Nephron progenitor cell (in vitro differentiated cells): Measurements from ENCODE around the gene NDUFS1.

Source experiments
- DNase-seq: peaks from one replicate; pipeline ENCODE4 v3.0.0; 2021
- H3K27ac Mint-ChIP-seq: 2 replicates; pipeline ENCODE4 v1.8.0; 2021; ENCODE audit warnings: mild to moderate bottlenecking, moderate library complexity, mixed read lengths
- H3K27me3 Mint-ChIP-seq: 2 replicates; pipeline ENCODE4 v1.8.0; 2021; ENCODE audit warnings: mild to moderate bottlenecking, low read depth, mixed read lengths; ENCODE audit not compliant: poor library complexity
- H3K36me3 Mint-ChIP-seq: 2 replicates; pipeline ENCODE4 v1.8.0; 2021; ENCODE audit warnings: low read depth, mixed read lengths
- H3K4me1 Mint-ChIP-seq: 2 replicates; pipeline ENCODE4 v1.8.0; 2021; ENCODE audit warnings: mixed read lengths
- H3K4me3 Mint-ChIP-seq: 2 replicates; pipeline ENCODE4 v1.8.0; 2021; ENCODE audit warnings: mild to moderate bottlenecking, moderate library complexity, mixed read lengths
- H3K9me3 Mint-ChIP-seq: 2 replicates; pipeline ENCODE4 v1.8.0; 2021; ENCODE audit warnings: mild to moderate bottlenecking, moderate library complexity, mixed read lengths
- TF ChIP-seq, protein P1 (sequence below): fragments of 200-600 bp; sonication (generic); IDR thresholded peaks from 2 replicates; pipeline ENCODE4 v1.5.0; 2021; ENCODE audit warnings: antibody characterized with exemption

NDUFS1 gene

DNA sequence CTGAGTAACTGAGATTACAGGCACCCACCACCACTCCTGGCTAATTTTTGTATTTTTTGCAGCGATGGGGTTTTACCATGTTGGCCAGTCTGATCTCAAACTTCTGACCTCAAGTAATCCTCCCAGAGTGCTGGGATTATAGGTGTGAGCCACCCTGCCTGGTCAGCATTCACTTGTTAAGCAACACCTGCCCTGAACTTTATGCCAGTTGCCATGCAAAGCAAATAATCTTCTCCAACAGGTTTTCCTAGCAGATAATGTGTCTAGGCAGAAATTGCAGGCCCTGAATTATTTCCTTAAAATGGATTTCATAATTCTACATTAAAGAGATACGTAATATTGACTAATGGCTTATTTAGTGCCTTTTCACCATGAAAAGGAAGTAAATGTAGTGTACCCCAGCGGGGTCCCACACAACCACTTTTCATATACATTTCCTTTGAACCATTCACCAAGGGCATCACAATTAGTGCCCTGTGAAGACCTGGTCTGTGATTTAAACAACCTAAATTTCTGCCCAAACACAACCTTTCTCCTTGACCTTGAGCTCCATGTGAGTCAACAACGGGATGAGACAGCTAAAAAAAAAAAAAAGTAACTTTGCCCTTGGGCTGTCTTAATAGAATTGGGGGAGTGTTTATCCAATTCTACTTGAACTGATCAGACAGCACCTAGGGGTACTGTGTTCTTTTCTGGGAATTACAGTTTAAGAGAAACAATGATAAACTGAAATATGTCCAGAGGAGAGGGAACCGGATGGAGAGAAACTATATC is 42.0 kb upstream of the NDUFS1 start:
- DNase-seq: no peak
- H3K9me3 Mint-ChIP-seq: no peaks in the 10 kb centered on the region
- H3K36me3 Mint-ChIP-seq: no peaks in the 10 kb centered on the region
- TF ChIP-seq, protein P1, sequence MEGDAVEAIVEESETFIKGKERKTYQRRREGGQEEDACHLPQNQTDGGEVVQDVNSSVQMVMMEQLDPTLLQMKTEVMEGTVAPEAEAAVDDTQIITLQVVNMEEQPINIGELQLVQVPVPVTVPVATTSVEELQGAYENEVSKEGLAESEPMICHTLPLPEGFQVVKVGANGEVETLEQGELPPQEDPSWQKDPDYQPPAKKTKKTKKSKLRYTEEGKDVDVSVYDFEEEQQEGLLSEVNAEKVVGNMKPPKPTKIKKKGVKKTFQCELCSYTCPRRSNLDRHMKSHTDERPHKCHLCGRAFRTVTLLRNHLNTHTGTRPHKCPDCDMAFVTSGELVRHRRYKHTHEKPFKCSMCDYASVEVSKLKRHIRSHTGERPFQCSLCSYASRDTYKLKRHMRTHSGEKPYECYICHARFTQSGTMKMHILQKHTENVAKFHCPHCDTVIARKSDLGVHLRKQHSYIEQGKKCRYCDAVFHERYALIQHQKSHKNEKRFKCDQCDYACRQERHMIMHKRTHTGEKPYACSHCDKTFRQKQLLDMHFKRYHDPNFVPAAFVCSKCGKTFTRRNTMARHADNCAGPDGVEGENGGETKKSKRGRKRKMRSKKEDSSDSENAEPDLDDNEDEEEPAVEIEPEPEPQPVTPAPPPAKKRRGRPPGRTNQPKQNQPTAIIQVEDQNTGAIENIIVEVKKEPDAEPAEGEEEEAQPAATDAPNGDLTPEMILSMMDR: no peak
- H3K4me3 Mint-ChIP-seq: no peak overlapping the region
- peaks cover 7% of the 10 kb centered on the region for H3K27me3 Mint-ChIP-seq
- H3K4me1 Mint-ChIP-seq: no peaks in the 10 kb centered on the region
- H3K27ac Mint-ChIP-seq: no peak overlapping the region

DNA sequence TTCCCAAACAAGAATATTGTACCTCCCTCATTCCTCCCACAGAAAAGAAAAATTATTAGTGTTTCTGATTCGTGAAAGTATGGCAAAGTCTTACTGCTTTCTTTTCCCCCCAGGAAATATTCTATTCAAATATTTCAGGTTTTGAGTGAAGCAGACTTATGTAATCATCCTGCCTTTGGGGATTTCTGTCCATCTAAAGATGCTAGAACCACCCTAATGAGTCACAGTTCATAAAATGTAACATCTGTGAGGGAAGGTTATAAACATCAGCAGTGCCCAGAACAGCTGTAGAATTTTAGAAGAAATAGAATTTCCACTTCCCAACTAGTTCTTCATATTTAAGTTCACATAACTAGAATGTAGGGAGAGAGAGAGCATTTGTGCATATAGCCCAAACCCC is 39.4 kb upstream of the NDUFS1 start:
- no peak for DNase-seq
- TF ChIP-seq, protein P1: no peak
- Mint-ChIP-seq H3K36me3 (no peaks in the 10 kb centered on the region), H3K4me3 (no peak overlapping the region), H3K27ac (no peak overlapping the region), H3K9me3 (no peaks in the 10 kb centered on the region), H3K27me3 (peaks cover 8% of the 10 kb centered on the region), H3K4me1 (no peaks in the 10 kb centered on the region)

DNA sequence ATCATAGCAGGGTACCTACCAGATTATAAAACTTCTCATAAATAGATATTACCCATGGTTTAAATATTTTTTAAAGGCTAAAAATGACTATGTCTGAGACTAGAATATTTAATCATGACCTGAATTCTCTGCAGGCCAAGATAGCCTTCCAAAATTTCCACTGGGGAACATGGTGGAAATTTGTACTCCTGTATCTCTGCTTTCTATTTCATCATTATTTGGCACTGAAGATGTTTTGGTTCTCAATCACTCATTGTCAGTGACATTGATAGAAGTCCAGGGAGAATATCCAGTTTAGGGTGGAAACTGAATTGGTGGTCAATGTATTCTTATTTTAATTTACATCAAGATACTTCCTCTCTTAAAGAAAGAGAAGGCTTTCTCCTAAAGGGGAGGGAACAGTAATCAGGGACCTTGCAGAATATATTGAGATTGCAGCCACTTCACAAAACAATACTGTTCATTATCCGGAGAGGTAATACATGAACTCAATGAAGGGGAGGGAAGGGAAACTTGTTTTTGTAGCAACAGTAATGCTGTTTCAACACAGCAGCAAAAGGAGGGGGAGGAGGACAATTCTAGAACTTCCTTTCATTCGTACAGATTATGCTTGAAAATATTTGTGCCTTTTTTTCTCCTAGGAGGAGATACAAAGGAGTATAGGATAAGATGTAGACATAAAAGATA is 34.6 kb upstream of the NDUFS1 start:
- no peaks in the 10 kb centered on the region for H3K9me3 Mint-ChIP-seq
- no peak overlapping the region for H3K27ac Mint-ChIP-seq
- H3K27me3 Mint-ChIP-seq: peaks cover 13% of the 10 kb centered on the region
- H3K4me3 Mint-ChIP-seq: no peak overlapping the region
- no peak for DNase-seq
- H3K4me1 Mint-ChIP-seq: no peaks in the 10 kb centered on the region
- TF ChIP-seq, protein P1: no peak
- no peaks in the 10 kb centered on the region for H3K36me3 Mint-ChIP-seq

DNA sequence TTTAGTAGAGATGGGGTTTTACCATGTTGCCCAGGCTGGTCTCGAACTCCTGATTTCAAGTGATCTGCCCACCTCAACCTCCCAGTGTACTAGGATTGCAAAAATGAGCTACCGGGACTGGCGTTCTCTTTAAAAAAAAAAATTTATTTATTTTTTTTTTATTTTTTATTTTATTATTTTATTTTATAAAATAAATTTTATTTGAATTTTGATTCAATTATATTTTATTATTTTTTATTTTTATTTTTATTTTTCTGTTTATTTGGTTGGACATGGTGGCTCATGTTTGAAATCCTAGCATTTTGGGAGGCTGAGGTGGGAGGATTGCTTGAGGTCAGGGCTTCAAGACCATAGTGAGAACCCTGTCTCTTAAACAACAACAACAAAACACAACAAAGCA is 32.9 kb upstream of the NDUFS1 start:
- H3K4me3 Mint-ChIP-seq: no peak overlapping the region
- H3K9me3 Mint-ChIP-seq: no peaks in the 10 kb centered on the region
- H3K36me3 Mint-ChIP-seq: no peaks in the 10 kb centered on the region
- TF ChIP-seq, protein P1: no peak
- DNase-seq: no peak
- peaks cover 13% of the 10 kb centered on the region for H3K27me3 Mint-ChIP-seq
- no peaks in the 10 kb centered on the region for H3K4me1 Mint-ChIP-seq
- no peak overlapping the region for H3K27ac Mint-ChIP-seq

DNA sequence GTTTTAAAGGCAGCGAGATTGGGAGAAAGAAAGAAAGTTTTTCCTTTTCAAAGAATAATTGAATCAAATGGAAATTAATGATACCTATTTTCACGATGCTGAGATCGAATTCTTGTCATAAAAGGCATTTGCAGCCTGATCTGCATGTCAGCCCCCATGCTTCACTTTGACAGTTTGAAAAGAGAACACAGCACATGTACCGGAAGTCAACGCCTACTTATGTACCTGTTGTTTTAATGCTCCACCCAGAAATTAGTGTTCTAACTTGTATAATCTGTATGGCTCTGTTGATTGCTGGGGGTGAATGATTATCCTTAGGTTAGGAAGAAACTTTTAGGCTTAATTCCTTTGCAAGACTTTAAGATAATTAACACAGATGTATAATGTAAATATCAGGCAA is 31.4 kb upstream of the NDUFS1 start:
- H3K4me1 Mint-ChIP-seq: no peaks in the 10 kb centered on the region
- DNase-seq: no peak
- no peak overlapping the region for H3K27ac Mint-ChIP-seq
- H3K4me3 Mint-ChIP-seq: no peak overlapping the region
- H3K27me3 Mint-ChIP-seq: peaks cover 10% of the 10 kb centered on the region
- H3K9me3 Mint-ChIP-seq: no peaks in the 10 kb centered on the region
- TF ChIP-seq, protein P1: no peak
- no peaks in the 10 kb centered on the region for H3K36me3 Mint-ChIP-seq
